ENCODE results near the gene ZFPM1.

ZFPM1 gene

GRCh38 chr16:88531346-88531745, 78.3 kb downstream of the ZFPM1 start:
- TF ChIP-seq, protein P1, sequence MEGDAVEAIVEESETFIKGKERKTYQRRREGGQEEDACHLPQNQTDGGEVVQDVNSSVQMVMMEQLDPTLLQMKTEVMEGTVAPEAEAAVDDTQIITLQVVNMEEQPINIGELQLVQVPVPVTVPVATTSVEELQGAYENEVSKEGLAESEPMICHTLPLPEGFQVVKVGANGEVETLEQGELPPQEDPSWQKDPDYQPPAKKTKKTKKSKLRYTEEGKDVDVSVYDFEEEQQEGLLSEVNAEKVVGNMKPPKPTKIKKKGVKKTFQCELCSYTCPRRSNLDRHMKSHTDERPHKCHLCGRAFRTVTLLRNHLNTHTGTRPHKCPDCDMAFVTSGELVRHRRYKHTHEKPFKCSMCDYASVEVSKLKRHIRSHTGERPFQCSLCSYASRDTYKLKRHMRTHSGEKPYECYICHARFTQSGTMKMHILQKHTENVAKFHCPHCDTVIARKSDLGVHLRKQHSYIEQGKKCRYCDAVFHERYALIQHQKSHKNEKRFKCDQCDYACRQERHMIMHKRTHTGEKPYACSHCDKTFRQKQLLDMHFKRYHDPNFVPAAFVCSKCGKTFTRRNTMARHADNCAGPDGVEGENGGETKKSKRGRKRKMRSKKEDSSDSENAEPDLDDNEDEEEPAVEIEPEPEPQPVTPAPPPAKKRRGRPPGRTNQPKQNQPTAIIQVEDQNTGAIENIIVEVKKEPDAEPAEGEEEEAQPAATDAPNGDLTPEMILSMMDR (IDR thresholded peaks at IDR 0.05; ENCODE audit: low read depth, low read length), result no peak
- no peak overlapping the region for H3K4me3 ChIP-seq (ENCODE audit: low read depth, low read length)

DNA sequence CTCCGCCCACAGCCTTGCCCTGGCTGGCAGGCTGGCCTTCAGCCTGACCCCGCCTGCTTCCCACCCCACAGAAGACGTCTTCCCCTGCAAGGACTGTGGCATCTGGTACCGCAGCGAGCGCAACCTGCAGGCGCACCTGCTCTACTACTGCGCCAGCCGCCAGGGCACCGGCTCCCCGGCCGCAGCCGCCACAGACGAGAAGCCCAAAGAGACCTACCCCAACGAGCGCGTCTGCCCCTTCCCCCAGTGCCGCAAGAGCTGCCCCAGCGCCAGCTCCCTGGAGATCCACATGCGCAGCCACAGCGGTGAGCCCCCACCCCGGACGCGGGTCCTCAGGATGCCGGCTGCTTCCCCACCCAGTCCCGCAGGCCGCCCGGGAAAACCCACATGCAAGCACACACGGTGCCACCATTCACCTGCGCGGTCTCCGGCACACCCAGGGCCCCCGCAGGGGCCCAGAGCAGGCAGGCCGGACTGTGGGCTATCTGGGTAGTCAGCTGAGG, 78.9 kb downstream of the ZFPM1 start:
- no peak overlapping the region for H3K4me3 ChIP-seq (ENCODE audit: low read depth, low read length)
- TF ChIP-seq, protein P1 (IDR thresholded peaks at IDR 0.05; ENCODE audit: low read depth, low read length), result no peak

GRCh38 chr16:88532434-88533241, 79.6 kb downstream of the ZFPM1 start:
- TF ChIP-seq, protein P1 (IDR thresholded peaks at IDR 0.05; ENCODE audit: low read depth, low read length), result no peak
- no peak overlapping the region for H3K4me3 ChIP-seq (ENCODE audit: low read depth, low read length)

DNA sequence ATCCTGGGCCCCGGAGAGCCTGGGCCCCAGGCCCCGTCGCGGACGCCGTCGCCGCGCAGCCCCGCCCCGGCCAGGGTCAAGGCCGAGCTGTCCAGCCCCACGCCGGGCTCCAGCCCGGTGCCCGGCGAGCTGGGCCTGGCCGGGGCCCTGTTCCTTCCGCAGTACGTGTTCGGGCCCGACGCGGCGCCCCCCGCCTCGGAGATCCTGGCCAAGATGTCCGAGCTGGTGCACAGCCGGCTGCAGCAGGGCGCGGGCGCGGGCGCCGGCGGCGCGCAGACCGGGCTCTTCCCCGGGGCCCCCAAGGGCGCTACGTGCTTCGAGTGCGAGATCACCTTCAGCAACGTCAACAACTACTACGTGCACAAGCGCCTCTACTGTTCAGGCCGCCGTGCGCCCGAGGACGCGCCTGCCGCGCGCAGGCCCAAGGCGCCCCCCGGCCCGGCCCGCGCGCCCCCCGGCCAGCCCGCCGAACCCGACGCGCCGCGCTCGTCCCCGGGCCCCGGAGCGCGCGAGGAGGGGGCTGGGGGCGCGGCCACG, 80.4 kb downstream of the ZFPM1 start:
- TF ChIP-seq, protein P1 (IDR thresholded peaks at IDR 0.05; ENCODE audit: low read depth, low read length), result no peak
- H3K4me3 ChIP-seq (ENCODE audit: low read depth, low read length), result 0 out of 2 replicates have a peak overlapping the region, but pooled peaks have one; percentile 30

- TF ChIP-seq, protein P1 (IDR thresholded peaks at IDR 0.05; ENCODE audit: low read depth, low read length), result no peak
- peak overlapping the region; percentile 59 for H3K4me3 ChIP-seq (ENCODE audit: low read depth, low read length)
Measured at GRCh38 chr16:88533932-88534637, 81.0 kb downstream of the ZFPM1 start.

- H3K4me3 ChIP-seq (ENCODE audit: low read depth, low read length), result peak overlapping the region; percentile 59
- TF ChIP-seq, protein P1 (IDR thresholded peaks at IDR 0.05; ENCODE audit: low read depth, low read length), result no peak
Measured at GRCh38 chr16:88534638-88535190, 81.6 kb downstream of the ZFPM1 start.
